ENCODE results near the gene RAB23. TPM values are rescaled to one million over a fixed set of nuclear protein-coding genes. Genes with fewer than 3 reads are reported as not detected.

RAB23 gene
- total and polyA plus RNA-seq, 2 of the 8 experiments (the other 6 are each of a cell fraction or from before 2014, with no cell fraction given): 6.5 to 17.2 TPM

GRCh38 chr6:57193177-57193576 lies 28.9 kb downstream of the RAB23 start (continued):
- TF ChIP-seq CHD7 (IDR thresholded peaks at IDR 0.05; ENCODE audit: insufficient replicate concordance, low read length): no peak
- no peak for TF ChIP-seq CTCF (IDR thresholded peaks at IDR 0.05; ENCODE audit: control extremely low read depth in 1 of 3, insufficient read depth in 1 of 3, low read depth in 1 of 3, low read length in 3 of 3)
- TF ChIP-seq CHD2 (IDR thresholded peaks at IDR 0.05; ENCODE audit: low read length): no peak
- TF ChIP-seq TAF1 (IDR thresholded peaks at IDR 0.05; ENCODE audit: low read depth, low read length): no peak
- no peak for TF ChIP-seq GTF2F1 (IDR thresholded peaks at IDR 0.05; ENCODE audit: borderline replicate concordance, low read depth, low read length)
- no peak for TF ChIP-seq JUND (IDR thresholded peaks at IDR 0.05; ENCODE audit: low read length)
- no peak for TF ChIP-seq MAX (IDR thresholded peaks at IDR 0.05)
- no peak for TF ChIP-seq SRF (IDR thresholded peaks at IDR 0.05; ENCODE audit: low read depth, low read length)
- TF ChIP-seq RFX5 (IDR thresholded peaks at IDR 0.05; ENCODE audit: borderline replicate concordance, low read depth, low read length): no peak
